H1 (cell line): ENCODE data around the gene BCKDHB.

Experiments used
- ATF2 ChIP-seq: IDR thresholded peaks from 2 replicates; pipeline ENCODE4 v1.6.1; 2012; ENCODE audit warnings: low read length, inconsistent platforms
- CTCF ChIP-seq, 3 experiments: IDR thresholded peaks; 1 replicate in 2 of 3; 2 replicates in 1 of 3; pipeline versions ENCODE4 v1.5.1 to v1.6.1; 2011; ENCODE audit warnings: low read length in 3 of 3, mild to moderate bottlenecking in 3 of 3, inconsistent platforms in 2 of 3, low read depth in 1 of 3, moderate library complexity in 1 of 3; ENCODE audit not compliant: insufficient read depth in 1 of 3; ENCODE audit errors: control extremely low read depth in 1 of 3
- MAFK ChIP-seq: IDR thresholded peaks from 2 replicates; pipeline ENCODE4 v1.6.1; 2012; ENCODE audit warnings: low read depth, mild to moderate bottlenecking, improper control_type of control experiment, low read length
- SUZ12 ChIP-seq: fragments of 200-600 bp; sonication (generic); IDR thresholded peaks from 2 replicates; pipeline ENCODE4 v1.6.1; 2012; ENCODE audit warnings: mild to moderate bottlenecking, inconsistent platforms, low read length, moderate library complexity, mixed read lengths
- TAF1 ChIP-seq: IDR thresholded peaks from 2 replicates; pipeline ENCODE4 v1.6.1; 2011; ENCODE audit warnings: mild to moderate bottlenecking, low read depth, low read length
- YY1 ChIP-seq: IDR thresholded peaks from 2 replicates; pipeline ENCODE4 v1.6.1; 2011; ENCODE audit warnings: low read depth, mild to moderate bottlenecking, low read length

GRCh38 chr6:80338201-80338836 lies 231.8 kb downstream of the BCKDHB start:
- TF ChIP-seq CTCF (IDR thresholded peaks at IDR 0.05; ENCODE audit: control extremely low read depth in 1 of 3, insufficient read depth in 1 of 3, low read depth in 1 of 3, low read length in 3 of 3) = peak; percentile 74 to 86 (median 83)
- TF ChIP-seq MAFK = no peak
- TF ChIP-seq SUZ12 = no peak
- no peak for TF ChIP-seq YY1
- no peak for TF ChIP-seq TAF1
- no peak for TF ChIP-seq ATF2
